Gastroesophageal sphincter (tissue), 4 donors: Measurements from ENCODE around the gene ZBTB22. TPM values are rescaled to one million over a fixed set of nuclear protein-coding genes. Genes with fewer than 3 reads are reported as not detected.

Experiments
- ATAC-seq: fragments of 150-250 bp; one replicate; pipeline ENCODE4 v1.9.1; 2016; ENCODE audit warnings: mild to moderate bottlenecking, moderate library complexity
- H3K27ac ChIP-seq, 4 donors: fragments of 200-600 bp; sonication (generic) in 3 of 4; 1 replicate in 3 of 4; 2 replicates in 1 of 4; pipeline ENCODE4 v1.5.1; 2016 to 2019
- H3K27me3 ChIP-seq: fragments of 200-600 bp; sonication (generic); one replicate; pipeline ENCODE4 v1.5.1; 2019
- H3K36me3 ChIP-seq, 2 donors: fragments of 200-600 bp; sonication (generic); one replicate each; pipeline ENCODE4 v1.5.1; 2019; ENCODE audit warnings: control low read depth in 1 of 2
- H3K4me1 ChIP-seq, 3 donors: fragments of 200-600 bp; sonication (generic); 1 replicate in 2 of 3; 2 replicates in 1 of 3; pipeline ENCODE4 v1.5.1; 2016 to 2019; ENCODE audit warnings: control low read depth in 2 of 3
- H3K4me3 ChIP-seq, 2 donors: fragments of 200-600 bp; sonication (generic); one replicate each; pipeline ENCODE4 v1.5.1; 2019; ENCODE audit warnings: mild to moderate bottlenecking in 1 of 2, moderate library complexity in 1 of 2
- H3K9me3 ChIP-seq, 3 donors: fragments of 200-600 bp; sonication (generic); one replicate each; pipeline ENCODE4 v1.5.1; 2017 to 2019; ENCODE audit warnings: control low read depth in 2 of 3
- CTCF ChIP-seq, 4 experiments: fragments of 200-600 bp in 2 of 4; fragments of 450-650 bp in 2 of 4; sonication (generic) in 1 of 4; IDR thresholded peaks; one replicate each; pipeline ENCODE4 v1.5.1; 2017 to 2019; ENCODE audit warnings: antibody characterized with exemption in 4 of 4, mild to moderate bottlenecking in 2 of 4, moderate library complexity in 2 of 4
- EP300 ChIP-seq: sonication (generic); formaldehyde crosslinking; IDR thresholded peaks from one replicate; pipeline ENCODE4 v1.6.1; 2017; ENCODE audit warnings: antibody characterized with exemption, mild to moderate bottlenecking
- POLR2A ChIP-seq, 2 donors: fragments of 450-650 bp; IDR thresholded peaks; one replicate each; pipeline ENCODE4 v1.6.1; 2017; ENCODE audit warnings: antibody characterized with exemption in 2 of 2, mild to moderate bottlenecking in 2 of 2, moderate library complexity in 1 of 2
- POLR2AphosphoS5 ChIP-seq: sonication (generic); formaldehyde crosslinking; IDR thresholded peaks from one replicate; pipeline ENCODE4 v1.6.1; 2017; ENCODE audit warnings: antibody characterized with exemption
- WGBS, 2 donors: methylation state at CpG; one replicate each; pipeline ENCODE4 v1.1.5; 2018; ENCODE audit warnings: low coverage in 1 of 2; 5-methylcytosine and 5-hydroxymethylcytosine counted together
- total RNA-seq, 4 donors: library from RNA; depleted of rRNA; stranded (reverse); fragments of >200 nt; gene quantifications; one replicate each; pipeline ENCODE4 v1.1.0, GENCODE V29; 2016

The ZBTB22 gene
- total RNA-seq, 4 donors from 2014 or later, result 19.3 to 20.9 (median 20.1) TPM

- ATAC-seq, result no peak
- Histone ChIP-seq H3K4me1 (peaks cover 0 to 46% (median 4%) of the 10 kb centered on the region in 3 donors), H3K9me3 (no peaks in the 10 kb centered on the region), H3K27me3 (no peaks in the 10 kb centered on the region), H3K36me3 (peaks cover 0 to 73% of the 10 kb centered on the region in 2 donors), H3K27ac (peak overlapping the region in 2 of 4 donors; percentile 3 to 11), H3K4me3 (no peak overlapping the region)
- TF ChIP-seq POLR2AphosphoS5, result no peak
- TF ChIP-seq POLR2A (IDR thresholded peaks at IDR 0.05), result no peak
- TF ChIP-seq EP300, result no peak
- TF ChIP-seq CTCF (IDR thresholded peaks at IDR 0.05), result no peak
- WGBS, 2 donors, result 80% methylated on average over 2 of the region's 8 CpGs; no CpG with 5 or more reads in 1 of the 2 donors
These were observed 12.5 kb downstream of the ZBTB22 start for GRCh38 chr6:33305052-33305451.

GRCh38 chr6:33304216-33304615 is 13.3 kb downstream of the ZBTB22 start:
- TF ChIP-seq POLR2AphosphoS5 (no peak), POLR2A (IDR thresholded peaks at IDR 0.05) (no peak), EP300 (no peak), CTCF (IDR thresholded peaks at IDR 0.05) (no peak)
- ATAC-seq, result no peak
- no peaks in the 10 kb centered on the region for H3K9me3 ChIP-seq
- peaks cover 0 to 68% of the 10 kb centered on the region in 2 donors for H3K36me3 ChIP-seq
- WGBS, 2 donors, result 80% methylated on average over 5 of the region's 16 CpGs; no CpG with 5 or more reads in 1 of the 2 donors
- no peak overlapping the region for H3K27ac ChIP-seq
- no peak overlapping the region for H3K4me3 ChIP-seq
- H3K27me3 ChIP-seq, result no peaks in the 10 kb centered on the region
- H3K4me1 ChIP-seq, result peaks cover 0 to 50% (median 4%) of the 10 kb centered on the region in 3 donors

- no peaks in the 10 kb centered on the region for H3K9me3 ChIP-seq
- ATAC-seq, result no peak
- H3K36me3 ChIP-seq, result peaks cover 0 to 55% of the 10 kb centered on the region in 2 donors
- no peaks in the 10 kb centered on the region for H3K27me3 ChIP-seq
- H3K27ac ChIP-seq, result no peak overlapping the region
- WGBS, 2 donors, result 62 to 75% methylated on average over 1 to 3 of the region's 3 CpGs
- peaks cover 0 to 55% (median 14%) of the 10 kb centered on the region in 3 donors for H3K4me1 ChIP-seq
- no peak for TF ChIP-seq POLR2AphosphoS5
- no peak for TF ChIP-seq CTCF (IDR thresholded peaks at IDR 0.05)
- H3K4me3 ChIP-seq, result no peak overlapping the region
These were observed 15.7 kb downstream of the ZBTB22 start for GRCh38 chr6:33301877-33302276.

GRCh38 chr6:33299237-33299944 is 18.2 kb downstream of the ZBTB22 start:
- ATAC-seq, result peak; percentile 84
- peak overlapping the region; percentile 90 to 99 (median 94) for H3K27ac ChIP-seq
- no CpG with 5 or more reads among the region's 54 CpGs for WGBS, 2 donors
- peaks cover 0 to 56% of the 10 kb centered on the region in 2 donors for H3K36me3 ChIP-seq
- no peak for TF ChIP-seq EP300
- TF ChIP-seq POLR2AphosphoS5, result peak; percentile 90
- TF ChIP-seq CTCF (IDR thresholded peaks at IDR 0.05), result peak in 3 of 4 experiments; percentile 65 to 79 (median 69)
- TF ChIP-seq POLR2A (IDR thresholded peaks at IDR 0.05), result peak; percentile 61 to 73
- H3K4me1 ChIP-seq, result peaks cover 0 to 47% (median 14%) of the 10 kb centered on the region in 3 donors
- no peaks in the 10 kb centered on the region for H3K27me3 ChIP-seq
- H3K9me3 ChIP-seq, result no peaks in the 10 kb centered on the region
- peak overlapping the region; percentile 87 to 92 for H3K4me3 ChIP-seq

GRCh38 chr6:33298773-33299236 is 18.7 kb downstream of the ZBTB22 start, which contains the start of gene RGL2:
Gene RGL2 (minus strand): TSS chr6:33298942. CDS start chr6:33298610, 332 bp downstream.
- peak within 1 kb of the TSS; percentile 87 to 92 for H3K4me3 ChIP-seq
- H3K9me3 ChIP-seq, result no peaks in the 10 kb centered on the region
- no peak for TF ChIP-seq EP300
- no peak for TF ChIP-seq POLR2A (IDR thresholded peaks at IDR 0.05)
- no peak for TF ChIP-seq POLR2AphosphoS5
- TF ChIP-seq CTCF (IDR thresholded peaks at IDR 0.05), result no peak
- peak within 1 kb of the TSS; percentile 90 to 99 (median 94) for H3K27ac ChIP-seq
- peak; percentile 80 for ATAC-seq
- no peaks in the 10 kb centered on the region for H3K27me3 ChIP-seq
- H3K36me3 ChIP-seq, result peaks cover 0 to 56% of the 10 kb centered on the region in 2 donors
- WGBS, 2 donors, result 0% methylated on average over 2 to 3 of the region's 34 CpGs
- H3K4me1 ChIP-seq, result peaks cover 0 to 47% (median 14%) of the 10 kb centered on the region in 3 donors
